Activated CD8-positive, alpha-beta memory T cell treated with anti-CD3 and anti-CD28 coated beads, Interleukin-2, amount 50 U/mL, for 48 hours (primary cell): ENCODE measurements around the gene SEMA3B.

Experiments
- DNase-seq: peaks from one replicate; pipeline ENCODE4 v3.0.0-alpha.2; 2020

The SEMA3B gene

DNA sequence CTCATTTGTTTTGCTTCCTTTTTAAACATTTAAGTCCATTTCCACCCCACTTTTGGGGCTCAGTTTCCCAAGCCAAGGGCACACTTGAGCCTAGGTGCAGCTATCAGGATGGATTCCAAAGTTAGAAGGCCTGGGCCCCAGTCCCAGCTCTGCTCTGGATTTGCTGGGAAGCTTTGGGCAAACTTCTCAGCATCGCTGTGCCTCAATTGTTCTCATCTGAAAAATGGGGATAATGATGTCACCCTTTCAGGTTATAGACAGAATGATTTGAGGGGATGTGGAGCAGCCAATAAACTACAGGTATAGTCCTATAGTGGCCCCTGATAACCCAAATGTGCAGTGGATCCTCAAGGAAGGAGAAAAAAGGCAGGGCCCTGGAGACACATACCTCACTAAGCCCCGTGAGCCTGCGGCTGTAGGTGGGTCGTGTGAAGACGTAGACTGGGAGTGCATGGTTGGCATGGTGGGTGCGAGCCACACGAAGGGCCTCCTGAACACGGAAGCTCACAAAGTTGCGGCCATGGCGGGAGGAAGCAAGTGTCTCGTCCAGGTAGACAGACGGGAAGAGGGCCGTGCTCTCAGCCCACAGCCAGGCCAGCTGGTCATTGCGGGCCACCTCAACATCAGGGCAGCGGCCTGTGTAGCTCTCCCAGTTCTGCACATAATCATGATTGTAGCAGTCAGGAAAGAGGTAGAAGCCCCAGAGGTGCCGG is 50.4 kb downstream of the SEMA3B start:
- no peak for DNase-seq

DNA sequence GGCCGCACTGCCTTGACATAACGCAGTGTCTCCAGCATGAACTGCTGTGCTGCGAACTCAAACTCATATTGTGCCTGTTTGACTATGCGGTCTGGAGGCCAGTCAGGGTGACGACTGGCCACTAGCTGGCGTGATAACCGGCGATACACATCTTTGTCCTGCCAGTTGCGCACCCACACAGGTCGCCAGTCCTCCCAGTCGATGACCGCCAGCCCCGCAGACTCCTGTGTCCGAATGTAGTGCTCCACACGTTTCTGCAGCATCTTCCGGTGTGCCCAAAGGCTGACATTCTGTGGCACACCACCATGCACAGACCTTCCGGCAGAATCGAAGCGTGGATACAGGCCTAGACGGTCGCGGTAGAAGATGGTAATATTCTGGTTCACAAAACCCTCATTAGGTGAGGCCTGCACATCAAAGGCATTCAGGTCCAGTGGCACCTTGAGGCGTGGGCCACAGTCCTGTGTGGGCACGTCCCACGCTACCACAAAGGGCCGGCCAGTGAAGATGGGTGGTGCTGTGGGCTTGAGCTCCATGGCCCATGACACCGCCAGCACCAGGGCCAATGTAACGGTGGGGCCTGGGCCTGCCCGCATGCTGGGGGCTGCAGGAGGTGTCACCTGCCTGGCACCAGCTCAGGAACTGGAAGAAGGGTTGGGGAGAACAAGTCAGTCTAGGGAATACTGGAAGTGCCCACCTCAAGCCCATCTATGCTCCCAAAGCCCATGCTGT is 51.1 kb downstream of the SEMA3B start:
- DNase-seq, result no peak

DNA sequence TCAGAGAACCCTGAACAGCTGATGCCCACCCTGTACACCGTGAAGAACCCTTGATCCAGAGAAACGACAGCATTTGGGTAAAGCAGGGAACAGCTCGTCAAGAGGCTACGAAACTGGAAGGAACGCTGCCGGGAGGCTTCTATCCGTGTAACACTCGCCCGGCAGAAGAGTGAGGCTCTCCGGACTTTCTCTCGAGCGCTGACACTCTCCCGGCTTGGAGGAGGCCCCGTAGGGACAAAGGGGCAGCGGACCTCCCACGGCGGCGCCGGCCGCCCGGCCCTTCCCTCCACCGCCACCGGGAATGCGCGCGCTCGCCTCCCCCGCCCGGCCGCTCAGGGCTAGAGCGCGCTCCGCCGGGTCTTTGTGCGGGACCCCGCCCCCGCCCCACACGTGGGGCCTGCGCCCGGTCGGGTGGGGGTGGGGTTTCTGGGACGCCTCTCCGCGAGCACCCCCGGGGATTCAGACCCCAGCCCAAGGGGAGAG is 51.9 kb downstream of the SEMA3B start:
- DNase-seq, result no peak

DNA sequence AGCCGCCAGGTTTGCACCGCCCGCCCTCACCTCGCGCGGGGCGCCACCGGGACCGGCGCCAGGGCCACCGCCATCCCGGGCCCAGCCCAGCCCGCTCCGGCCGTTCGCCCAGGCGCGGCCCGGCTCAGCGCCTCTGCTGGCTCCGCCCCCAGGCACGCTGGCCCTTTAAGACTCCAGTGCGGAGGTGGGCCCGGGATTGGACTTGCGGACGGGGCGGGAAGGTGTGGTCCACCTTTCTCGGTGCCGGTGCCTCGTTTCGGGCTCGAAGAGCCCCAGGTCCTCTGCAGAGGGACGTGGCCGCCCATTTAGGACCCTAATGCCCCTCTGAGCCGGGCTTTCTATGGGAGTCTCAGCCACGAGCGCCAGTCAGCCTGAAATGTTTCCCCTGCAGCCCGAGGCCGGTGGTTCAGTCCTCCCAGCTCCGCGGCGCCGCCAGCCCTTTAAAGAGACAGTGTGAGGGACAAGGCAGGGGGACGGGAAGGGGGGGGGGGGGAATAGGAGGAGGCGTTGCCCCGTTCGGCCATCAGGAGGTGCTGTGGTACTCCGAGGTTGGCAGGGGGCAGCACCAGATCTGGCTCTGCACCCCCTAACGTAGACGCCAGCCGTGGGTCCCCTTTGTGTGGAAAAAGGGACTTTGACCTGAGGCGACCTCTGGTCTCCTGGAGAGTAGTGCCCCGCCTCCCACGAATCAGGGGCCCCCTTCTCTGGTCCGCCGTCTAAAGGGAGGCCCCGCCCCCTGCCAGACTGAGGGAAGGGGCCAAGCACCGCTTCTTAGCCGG is 52.6 kb downstream of the SEMA3B start:
- peak; percentile 90 for DNase-seq

DNA sequence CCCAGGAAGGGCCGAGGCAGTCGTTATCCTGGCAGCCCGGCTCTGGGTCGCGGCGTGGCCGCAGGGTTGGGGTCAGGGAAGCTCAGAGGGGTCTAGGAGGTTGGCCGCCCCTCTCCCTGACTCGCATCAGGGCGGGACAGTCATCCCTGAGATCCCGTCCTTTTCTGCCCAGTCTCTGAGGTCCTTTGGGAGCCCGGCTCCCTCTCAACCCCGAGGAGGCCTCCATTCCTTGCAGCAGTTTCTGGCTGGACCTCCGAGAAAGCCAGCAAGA is 53.1 kb downstream of the SEMA3B start:
- no peak for DNase-seq

DNA sequence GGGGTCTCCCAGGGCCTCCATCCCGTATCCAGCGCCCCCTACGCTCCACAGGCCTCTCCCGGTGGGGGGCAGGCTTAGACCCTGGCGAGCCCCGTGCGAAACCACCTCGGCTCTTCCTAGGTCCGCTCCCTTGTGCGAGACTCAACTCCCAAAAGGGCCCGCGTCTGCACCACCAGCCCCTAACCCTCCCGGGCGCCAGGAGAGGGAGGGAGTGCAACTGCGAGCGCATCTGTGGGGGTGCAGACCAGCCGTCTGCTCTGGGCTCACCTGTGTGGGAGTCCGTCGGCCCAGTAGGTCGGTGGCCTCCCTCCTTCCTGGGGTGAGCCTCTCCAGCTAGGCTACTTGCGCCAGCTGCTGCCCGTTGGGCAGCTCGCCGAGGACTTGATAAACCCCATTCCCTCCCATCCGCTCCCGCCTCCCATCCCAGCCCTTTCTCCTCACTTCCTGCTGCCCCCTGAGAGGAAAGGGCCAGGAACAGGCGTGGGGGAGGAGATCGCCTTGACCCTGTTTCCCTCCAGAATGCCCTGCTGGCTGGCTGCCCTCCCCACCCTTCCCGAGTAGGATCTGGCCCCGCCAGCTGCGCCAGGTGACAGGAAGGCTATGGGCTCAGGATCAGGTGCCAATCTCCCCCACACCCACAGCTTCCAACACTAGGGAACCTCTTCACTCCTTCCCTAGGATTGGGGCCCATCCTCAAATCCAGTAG is 53.6 kb downstream of the SEMA3B start, which contains the start of gene HYAL2:
HYAL2 (minus strand) TSS at position 360 of the 706 bp plus-strand sequence. CDS start 2,256 bp downstream, outside the sequence.
- DNase-seq, result no peak

DNA sequence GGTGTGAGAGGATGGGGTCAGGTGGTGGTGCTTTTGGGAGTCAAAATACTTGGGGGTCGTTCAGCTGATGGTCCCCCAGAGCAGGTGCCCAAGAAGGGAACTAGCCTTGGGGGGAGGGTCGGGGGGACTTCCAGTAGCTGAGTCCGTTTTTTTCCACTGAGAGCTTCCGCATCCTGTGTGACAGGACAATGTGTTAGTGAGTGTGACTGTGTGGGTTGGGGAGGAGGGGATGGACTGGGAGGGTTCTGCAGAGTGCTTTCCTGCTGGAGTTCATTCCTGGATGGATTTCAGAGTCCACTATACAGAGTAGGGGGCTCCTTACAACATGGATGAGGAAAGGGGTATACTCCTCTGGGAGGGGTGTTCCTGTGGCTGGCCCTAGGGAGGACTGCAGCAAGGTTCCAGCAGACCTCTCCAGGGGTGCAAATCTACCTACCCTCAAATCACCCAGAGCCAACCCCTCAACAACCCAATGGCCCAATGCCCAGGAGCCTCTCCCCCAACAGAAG is 54.2 kb downstream of the SEMA3B start:
- no peak for DNase-seq

DNA sequence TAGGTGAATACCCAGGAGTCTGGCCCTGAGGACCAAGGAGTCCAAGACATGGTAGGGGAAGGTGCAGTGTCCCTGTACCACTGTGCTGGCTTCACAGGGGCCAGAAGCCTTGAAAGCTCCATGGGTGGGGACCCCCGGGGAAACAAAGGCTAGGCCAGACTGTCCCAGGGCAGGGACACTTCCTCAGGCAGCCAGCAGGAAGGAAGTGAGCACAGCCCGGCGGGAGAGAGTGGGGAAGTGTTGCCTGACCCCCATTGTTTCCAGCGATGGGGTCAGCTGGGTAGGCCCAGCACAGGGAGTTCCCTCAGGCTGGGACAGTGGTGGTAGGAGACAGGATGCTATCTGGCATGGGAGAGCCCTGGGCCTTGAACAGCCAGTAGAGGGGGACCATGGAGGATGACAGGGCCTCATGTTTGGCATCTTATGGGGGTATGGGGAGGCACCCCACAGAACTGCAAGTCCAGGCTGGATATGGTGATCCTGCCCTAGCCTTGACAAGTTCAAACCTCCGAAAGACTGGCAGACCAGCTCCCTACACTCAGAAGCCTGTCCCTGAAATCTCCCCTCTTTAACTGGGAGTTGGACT is 54.8 kb downstream of the SEMA3B start:
- no peak for DNase-seq

DNA sequence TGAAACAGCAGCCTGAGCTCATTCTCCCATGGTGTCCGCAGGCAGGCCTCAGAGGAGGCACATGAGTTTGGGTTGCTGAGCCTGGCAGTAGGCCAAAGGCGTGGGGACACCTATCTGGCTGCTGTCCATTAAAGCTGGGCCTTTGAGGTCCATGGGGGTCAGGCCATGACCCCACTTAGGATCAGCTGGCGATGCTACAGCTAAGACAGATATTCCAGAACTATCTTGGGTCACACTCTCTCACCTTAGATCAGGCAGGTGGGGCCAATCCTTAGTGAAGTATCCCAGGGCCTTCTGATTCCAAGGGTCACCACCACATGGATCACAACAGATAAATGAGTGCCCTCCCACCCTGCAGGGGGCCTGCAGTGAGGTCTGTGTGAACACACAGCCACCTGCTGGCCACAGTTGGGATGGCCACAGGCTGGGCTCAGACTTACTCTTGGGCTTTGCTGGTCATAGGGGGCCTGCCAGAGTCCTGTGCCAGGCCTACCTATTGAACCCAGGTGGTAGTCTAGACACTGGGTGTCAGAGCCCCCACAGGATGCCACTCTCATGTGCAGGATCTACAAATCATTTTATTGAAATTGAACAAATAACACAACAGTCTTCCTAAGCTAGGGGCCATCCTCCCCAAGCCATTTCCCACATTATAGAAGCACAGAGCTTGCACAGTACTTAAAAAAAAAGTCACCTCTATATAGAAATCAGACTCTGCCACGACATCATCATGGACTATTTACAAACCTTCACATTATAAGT is 55.6 kb downstream of the SEMA3B start:
- peak; percentile 83 for DNase-seq

DNA sequence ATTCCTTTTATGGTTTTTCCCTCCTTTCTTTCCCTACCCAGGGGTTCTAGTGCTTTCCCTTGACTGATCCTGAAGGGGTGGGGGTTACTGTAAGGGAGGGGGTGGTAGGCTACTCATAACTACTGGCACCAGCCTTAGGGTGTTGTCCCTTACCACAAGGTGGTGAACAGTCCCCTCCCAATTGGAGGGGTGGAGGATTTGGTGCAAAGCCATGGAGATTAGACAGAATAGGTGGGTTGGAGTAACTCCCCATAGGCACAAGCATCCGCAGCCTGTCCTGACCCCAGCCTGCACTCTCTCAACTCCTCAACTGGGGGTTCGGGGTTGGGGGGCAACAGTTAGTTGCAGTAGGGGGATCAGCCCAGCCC is 56.1 kb downstream of the SEMA3B start:
- DNase-seq, result no peak

DNA sequence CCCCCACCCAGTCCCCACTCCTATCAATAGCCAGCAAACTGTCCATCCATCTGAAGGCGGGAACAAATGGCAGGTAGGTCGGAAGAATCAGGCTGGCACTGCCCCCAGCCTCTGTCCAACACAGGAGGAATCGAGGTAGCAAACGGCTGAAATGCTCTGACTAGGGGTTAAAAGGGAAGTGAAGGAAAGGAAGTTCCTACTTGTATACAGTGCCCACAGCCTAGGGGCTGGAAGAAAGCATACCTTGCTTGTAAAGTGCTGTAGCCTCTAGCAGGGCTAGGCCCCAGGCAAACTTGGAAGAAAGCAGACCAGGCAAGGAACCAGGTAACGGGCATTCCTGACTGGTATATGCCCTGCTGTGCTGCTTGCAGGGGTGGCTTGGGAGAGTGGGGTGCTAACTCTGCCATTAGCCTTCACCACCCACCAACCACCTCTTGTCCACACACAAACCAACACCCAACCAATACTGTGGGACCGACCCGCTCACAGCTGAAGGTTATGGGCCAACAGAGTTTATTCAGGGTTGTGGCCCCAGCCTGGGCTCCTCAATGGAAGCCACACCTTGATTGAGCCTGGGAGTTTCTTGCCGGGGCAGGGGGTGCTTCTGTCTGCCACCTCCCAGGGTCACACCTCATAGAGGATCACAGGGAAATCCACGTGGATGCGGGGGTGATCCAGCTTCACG is 56.7 kb downstream of the SEMA3B start:
- no peak for DNase-seq

DNA sequence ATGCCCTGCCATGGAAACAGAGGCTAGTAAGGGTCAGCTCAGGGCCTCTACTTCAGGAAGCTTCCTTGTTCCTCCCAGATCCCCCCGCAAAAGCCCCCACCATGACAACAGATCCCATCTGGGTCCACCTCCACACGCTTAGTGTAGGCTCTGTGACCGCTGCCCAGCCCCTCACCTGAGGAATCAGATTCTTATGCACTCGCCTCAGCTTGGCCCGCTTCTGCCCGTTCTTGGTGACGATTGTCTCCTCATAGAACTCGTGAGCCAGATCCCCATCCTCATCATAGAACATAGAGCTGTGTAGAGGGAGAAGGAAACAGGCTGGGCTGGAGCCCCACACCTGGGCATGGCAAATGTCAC is 57.2 kb downstream of the SEMA3B start:
- DNase-seq, result no peak

DNA sequence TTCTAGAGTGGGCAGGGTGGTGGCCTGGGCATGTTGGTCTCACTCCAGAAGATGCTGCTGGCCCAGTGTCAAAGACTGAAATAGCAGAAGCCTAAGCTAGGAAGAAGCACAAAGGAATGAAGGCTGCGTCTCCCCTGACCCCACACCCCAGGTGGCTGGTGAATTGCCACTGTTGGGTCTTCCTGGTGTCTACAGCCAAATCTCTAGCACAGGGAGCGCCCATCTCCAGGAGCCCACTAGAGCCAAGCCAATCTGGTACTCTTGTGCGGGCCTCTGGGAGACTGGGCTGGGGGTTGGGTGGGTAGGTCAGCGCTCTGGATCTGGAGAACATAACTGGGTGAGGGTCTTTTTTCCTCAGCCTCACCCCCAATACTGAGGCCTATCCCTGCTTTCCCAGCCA is 58.2 kb downstream of the SEMA3B start:
- no peak for DNase-seq
